OCI-M2 (cell line): Measurements from ENCODE around the gene OR9K2.
"Not testable (repeated sequence)": the region's sequence is repeated elsewhere in the genome, so short reads cannot be mapped to it uniquely, and the experiment has no call there.

Source experiments
- DNase-seq: peaks from one replicate; lab custom pipeline; 2025; ENCODE audit not compliant: unreplicated experiment; lab: John Stamatoyannopoulos, UW

Gene OR9K2

GRCh38 chr12:55126106-55126505 lies at the start of gene OR9K2:
TSS of gene OR9K2 (plus strand) at chr12:55126406. CDS start at chr12:55129835, 3,429 bp downstream.
- DNase-seq: no peak

- DNase-seq: no peak
These were observed 33.6 kb upstream of the OR9K2 start for GRCh38 chr12:55092579-55092978.

- DNase-seq: no peak
These were observed 13.8 kb upstream of the OR9K2 start for GRCh38 chr12:55112378-55112875.

GRCh38 chr12:55116152-55116551 lies 10.1 kb upstream of the OR9K2 start:
- DNase-seq: no peak

GRCh38 chr12:55132816-55133215 lies 6.6 kb downstream of the OR9K2 start:
- no peak for DNase-seq

GRCh38 chr12:55142669-55143565 lies 16.7 kb downstream of the OR9K2 start:
- no peak for DNase-seq

- DNase-seq: no peak
These were observed 17.3 kb downstream of the OR9K2 start for GRCh38 chr12:55143566-55143870.

- not testable (repeated sequence) for DNase-seq
These were observed 40.9 kb downstream of the OR9K2 start for GRCh38 chr12:55167010-55167640.

- DNase-seq: no peak
These were observed 45.2 kb downstream of the OR9K2 start for GRCh38 chr12:55171445-55171844.

- not testable (repeated sequence) for DNase-seq
These were observed 45.6 kb downstream of the OR9K2 start for GRCh38 chr12:55171846-55172245.

GRCh38 chr12:55172686-55173085 lies 46.5 kb downstream of the OR9K2 start:
- no peak for DNase-seq

- no peak for DNase-seq
These were observed 47.2 kb downstream of the OR9K2 start for GRCh38 chr12:55173456-55173855.
